ENCODE data around the gene SSH3. TPM values are rescaled to one million over a fixed set of nuclear protein-coding genes. Genes with fewer than 3 reads are reported as not detected.

SSH3 gene, protein sequence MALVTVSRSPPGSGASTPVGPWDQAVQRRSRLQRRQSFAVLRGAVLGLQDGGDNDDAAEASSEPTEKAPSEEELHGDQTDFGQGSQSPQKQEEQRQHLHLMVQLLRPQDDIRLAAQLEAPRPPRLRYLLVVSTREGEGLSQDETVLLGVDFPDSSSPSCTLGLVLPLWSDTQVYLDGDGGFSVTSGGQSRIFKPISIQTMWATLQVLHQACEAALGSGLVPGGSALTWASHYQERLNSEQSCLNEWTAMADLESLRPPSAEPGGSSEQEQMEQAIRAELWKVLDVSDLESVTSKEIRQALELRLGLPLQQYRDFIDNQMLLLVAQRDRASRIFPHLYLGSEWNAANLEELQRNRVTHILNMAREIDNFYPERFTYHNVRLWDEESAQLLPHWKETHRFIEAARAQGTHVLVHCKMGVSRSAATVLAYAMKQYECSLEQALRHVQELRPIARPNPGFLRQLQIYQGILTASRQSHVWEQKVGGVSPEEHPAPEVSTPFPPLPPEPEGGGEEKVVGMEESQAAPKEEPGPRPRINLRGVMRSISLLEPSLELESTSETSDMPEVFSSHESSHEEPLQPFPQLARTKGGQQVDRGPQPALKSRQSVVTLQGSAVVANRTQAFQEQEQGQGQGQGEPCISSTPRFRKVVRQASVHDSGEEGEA
- total RNA-seq (2022; extraction: Qiagen RNA extraction; ENCODE audit: low read depth): 18.7 to 29.1 TPM (median 27.1 TPM) in 5 replicates

DNA sequence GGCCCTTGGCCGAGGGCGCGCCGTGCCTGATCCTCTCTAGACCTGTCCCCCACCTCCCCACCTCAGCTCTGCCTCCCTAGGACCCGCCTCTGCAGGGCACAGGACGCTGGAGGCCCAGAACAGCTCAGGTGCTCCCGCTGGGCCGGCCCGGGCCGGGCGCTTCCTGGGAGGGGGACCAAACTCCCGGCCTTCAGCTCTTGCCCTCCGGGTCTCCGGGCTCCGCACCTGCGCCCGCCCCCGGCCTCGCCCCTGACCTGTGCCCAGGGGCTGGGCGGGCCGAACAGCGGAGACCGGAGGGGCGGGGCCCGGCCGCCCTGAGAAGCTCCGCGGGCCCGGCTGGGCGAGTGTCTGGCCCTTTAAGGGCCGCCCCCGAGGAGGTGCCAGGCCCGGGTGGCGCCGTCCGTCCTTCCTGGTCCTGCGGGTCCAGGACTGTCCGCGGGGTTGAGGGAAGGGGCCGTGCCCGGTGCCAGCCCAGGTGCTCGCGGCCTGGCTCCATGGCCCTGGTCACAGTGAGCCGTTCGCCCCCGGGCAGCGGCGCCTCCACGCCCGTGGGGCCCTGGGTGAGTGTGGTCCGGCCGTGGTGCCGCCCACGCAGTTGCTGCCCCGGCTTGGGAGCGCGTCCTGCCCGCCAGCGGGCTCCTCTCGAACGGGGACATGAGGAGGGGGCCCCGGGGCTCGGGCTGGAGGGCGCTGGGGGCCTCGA, at the start of gene SSH3:
TSS of gene SSH3 (plus strand) at position 399 of the 703 bp plus-strand sequence. CDS start at position 495, 96 bp downstream.

DNA sequence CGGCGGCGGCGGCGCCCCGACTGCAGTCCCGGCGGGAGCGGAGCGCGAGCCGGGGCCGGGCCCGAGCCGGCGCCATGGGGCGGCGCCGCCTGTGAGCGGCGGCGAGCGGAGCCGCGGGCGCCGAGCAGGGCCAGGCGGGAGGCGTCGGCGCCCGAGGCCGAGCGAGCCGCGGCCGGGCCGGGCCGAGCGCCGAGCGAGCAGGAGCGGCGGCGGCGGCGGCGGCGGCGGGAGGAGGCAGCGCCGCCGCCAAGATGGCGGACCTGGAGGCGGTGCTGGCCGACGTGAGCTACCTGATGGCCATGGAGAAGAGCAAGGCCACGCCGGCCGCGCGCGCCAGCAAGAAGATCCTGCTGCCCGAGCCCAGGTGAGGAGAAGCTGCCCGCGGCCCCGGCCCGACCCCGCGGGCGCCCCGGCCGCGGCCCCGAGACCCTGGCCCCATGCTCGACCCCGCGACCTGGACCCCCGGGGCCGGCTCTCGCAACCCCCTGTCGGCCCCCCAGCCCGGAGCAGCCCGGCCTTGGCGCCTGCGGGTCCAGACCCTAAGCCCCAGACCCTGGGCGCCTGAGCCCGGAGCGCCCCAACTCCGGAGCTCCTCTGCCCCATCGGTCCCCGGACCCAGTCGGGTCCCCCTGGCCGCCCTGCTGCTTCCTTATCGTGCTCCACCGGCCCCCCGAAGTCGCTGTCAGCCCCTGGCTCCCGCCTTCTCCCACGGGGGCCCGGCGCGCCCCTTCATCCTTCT, 36.7 kb upstream of the SSH3 start, which contains the start of gene GRK2:
TSS of gene GRK2 (plus strand) at position 25 of the 739 bp plus-strand sequence. CDS start at position 252, 227 bp downstream.

DNA sequence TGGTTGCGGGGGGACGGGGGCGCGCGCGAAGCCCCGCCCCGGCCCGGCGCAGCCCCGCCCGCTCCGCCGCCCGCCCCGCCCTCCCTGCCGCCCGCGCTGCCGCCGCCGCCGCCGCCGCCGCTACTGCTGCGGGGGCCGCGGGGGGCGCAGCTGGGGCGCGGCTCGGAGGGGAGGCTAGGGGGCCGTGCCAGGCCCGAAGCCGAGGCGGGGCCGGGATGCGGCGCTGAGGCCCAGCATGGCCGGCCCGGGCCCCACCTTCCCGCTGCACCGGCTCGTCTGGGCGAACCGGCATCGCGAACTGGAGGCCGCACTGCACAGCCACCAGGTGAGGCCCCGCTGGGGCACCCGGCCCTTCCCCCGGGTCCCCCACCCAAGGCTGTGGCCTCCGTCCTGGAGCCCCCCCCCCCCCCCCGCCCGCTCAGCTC, 14.1 kb upstream of the SSH3 start, which contains the start of gene ANKRD13D:
TSS of gene ANKRD13D (plus strand) at position 78 of the 425 bp plus-strand sequence. CDS start at position 236, 158 bp downstream.

DNA sequence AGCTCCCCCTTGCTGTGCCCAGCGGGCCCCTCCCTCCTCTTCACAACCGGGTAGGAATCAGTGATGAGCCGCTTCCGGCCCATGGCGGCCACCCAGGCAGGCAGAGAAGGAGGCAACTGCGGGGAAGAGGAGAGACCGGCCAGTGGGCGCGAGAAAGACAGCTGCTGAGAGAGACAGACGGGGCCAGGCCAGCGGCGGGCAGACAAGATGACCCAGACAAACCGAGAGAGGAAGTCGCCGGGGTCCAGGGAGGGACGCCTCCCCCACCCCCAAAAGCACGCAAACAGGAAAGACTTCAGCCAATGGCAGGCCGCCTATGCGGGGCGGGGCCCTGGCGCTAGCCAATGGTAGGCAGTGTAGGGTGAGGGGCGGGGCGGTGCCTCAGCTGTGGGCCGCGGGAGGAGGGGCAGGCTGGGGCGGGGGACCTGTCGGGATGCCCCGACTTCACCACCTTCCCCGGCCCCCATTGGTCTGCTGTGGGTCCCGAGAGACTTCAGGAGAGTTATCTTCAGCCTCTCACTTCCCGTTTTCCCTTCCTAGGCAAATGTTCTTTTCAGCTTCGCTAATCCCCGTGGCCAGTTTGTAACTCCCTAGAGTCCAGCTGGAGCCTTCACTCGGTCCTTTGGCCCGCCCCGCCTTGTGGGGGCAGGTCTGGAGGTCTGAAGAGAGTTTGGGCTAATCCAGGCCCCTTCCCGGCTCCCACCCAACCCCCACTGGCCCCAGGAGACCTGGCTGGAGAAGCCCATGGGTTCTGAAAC, 50.2 kb downstream of the SSH3 start, which contains the start of gene POLD4:
TSS of gene POLD4 (minus strand) at position 230 of the 758 bp plus-strand sequence. CDS start at position 83, 147 bp downstream.

Other genes starting within 250 kb of the SSH3 start
- 28.9 to 58.5 TPM (median 44.9 TPM) in 5 replicates for gene RHOD, start 246.7 kb upstream of the SSH3 start, total RNA-seq (2022; extraction: Qiagen RNA extraction; ENCODE audit: low read depth)
- 41.7 to 51.3 TPM (median 49.3 TPM) in 5 replicates for gene KDM2A, start 184.3 kb upstream of the SSH3 start, total RNA-seq (2022; extraction: Qiagen RNA extraction; ENCODE audit: low read depth)
- gene GRK2, start 37.1 kb upstream of the SSH3 start, total RNA-seq (2022; extraction: Qiagen RNA extraction; ENCODE audit: low read depth): 24.2 to 47.0 TPM (median 42.2 TPM) in 5 replicates
- gene ANKRD13D, start 14.2 kb upstream of the SSH3 start, total RNA-seq (2022; extraction: Qiagen RNA extraction; ENCODE audit: low read depth): 16.2 to 30.1 TPM (median 24.8 TPM) in 5 replicates
- gene POLD4, start 50.0 kb downstream of the SSH3 start, total RNA-seq (2022; extraction: Qiagen RNA extraction; ENCODE audit: low read depth): 178 to 259 TPM (median 241 TPM) in 5 replicates
- 31.1 to 50.6 TPM (median 43.0 TPM) in 5 replicates for gene CLCF1, start 70.1 kb downstream of the SSH3 start, total RNA-seq (2022; extraction: Qiagen RNA extraction; ENCODE audit: low read depth)
- gene RAD9A, start 88.5 kb downstream of the SSH3 start, total RNA-seq (2022; extraction: Qiagen RNA extraction; ENCODE audit: low read depth): 19.5 to 36.8 TPM (median 32.0 TPM) in 5 replicates
- 240 to 296 TPM (median 291 TPM) in 5 replicates for gene PPP1CA, start 98.3 kb downstream of the SSH3 start, total RNA-seq (2022; extraction: Qiagen RNA extraction; ENCODE audit: low read depth)
- 0.04 to 0.21 TPM (median 0.15 TPM) in 3 of 5 replicates, not detected in the others for gene TBC1D10C, start 100.6 kb downstream of the SSH3 start, total RNA-seq (2022; extraction: Qiagen RNA extraction; ENCODE audit: low read depth)
- 0.08 to 0.21 TPM (median 0.14 TPM) in 5 replicates for gene CARNS1, start 112.1 kb downstream of the SSH3 start, total RNA-seq (2022; extraction: Qiagen RNA extraction; ENCODE audit: low read depth)
- 33.7 to 50.6 TPM (median 48.8 TPM) in 5 replicates for gene RPS6KB2, start 125.0 kb downstream of the SSH3 start, total RNA-seq (2022; extraction: Qiagen RNA extraction; ENCODE audit: low read depth)
- gene PTPRCAP, start 134.2 kb downstream of the SSH3 start, total RNA-seq (2022; extraction: Qiagen RNA extraction; ENCODE audit: low read depth): 0.22 to 0.62 TPM in 2 of 5 replicates, not detected in the others
- 38.0 to 67.3 TPM (median 57.2 TPM) in 5 replicates for gene CORO1B, start 139.9 kb downstream of the SSH3 start, total RNA-seq (2022; extraction: Qiagen RNA extraction; ENCODE audit: low read depth)
- gene GPR152, start 149.2 kb downstream of the SSH3 start, total RNA-seq (2022; extraction: Qiagen RNA extraction; ENCODE audit: low read depth): 0.13 TPM in 1 of 5 replicates, not detected in the others
- gene CABP4, start 151.8 kb downstream of the SSH3 start, total RNA-seq (2022; extraction: Qiagen RNA extraction; ENCODE audit: low read depth): not detected in 5 replicates
- 36.4 to 70.3 TPM (median 62.1 TPM) in 5 replicates for gene TMEM134, start 165.7 kb downstream of the SSH3 start, total RNA-seq (2022; extraction: Qiagen RNA extraction; ENCODE audit: low read depth)
- 43.6 to 48.9 TPM (median 48.0 TPM) in 5 replicates for gene AIP, start 179.5 kb downstream of the SSH3 start, total RNA-seq (2022; extraction: Qiagen RNA extraction; ENCODE audit: low read depth)
- gene PITPNM1, start 201.8 kb downstream of the SSH3 start, total RNA-seq (2022; extraction: Qiagen RNA extraction; ENCODE audit: low read depth): 34.1 to 60.5 TPM (median 47.3 TPM) in 5 replicates
- 50.3 to 95.2 TPM (median 85.4 TPM) in 5 replicates for gene CDK2AP2, start 204.6 kb downstream of the SSH3 start, total RNA-seq (2022; extraction: Qiagen RNA extraction; ENCODE audit: low read depth)
- gene CABP2, start 219.9 kb downstream of the SSH3 start, total RNA-seq (2022; extraction: Qiagen RNA extraction; ENCODE audit: low read depth): not detected in 5 replicates

All from A549 treated with ZK216348 at 1 μM for 4 hours (cell line).